H7 (cell line): ENCODE results near the gene OR13F1. TPM values are rescaled to one million over a fixed set of nuclear protein-coding genes. Genes with fewer than 3 reads are reported as not detected.
"Not testable (repeated sequence)": the region's sequence is repeated elsewhere in the genome, so short reads cannot be mapped to it uniquely, and the experiment has no call there.

Experiments used
- DNase-seq: peaks from one replicate; pipeline ENCODE4 v3.0.0; 2012
- H3K27me3 ChIP-seq: 2 replicates; pipeline ENCODE4 v1.6.0; 2011; ENCODE audit warnings: mild to moderate bottlenecking, low read length; ENCODE audit not compliant: control insufficient read depth, insufficient read depth
- H3K36me3 ChIP-seq: replicated peaks from 2 replicates; pipeline ENCODE4 v1.5.1; 2011; ENCODE audit warnings: low read length; ENCODE audit not compliant: control insufficient read depth, insufficient read depth
- H3K4me3 ChIP-seq: 2 replicates; pipeline ENCODE4 v1.5.1; 2011; ENCODE audit warnings: low read depth, mild to moderate bottlenecking, control low read depth, low read length, moderate library complexity; ENCODE audit not compliant: insufficient read depth
- total RNA-seq: library from RNA; depleted of rRNA; stranded (reverse); fragments of >200 nt; shearing (Covaris generic); gene quantifications from 2 replicates; pipeline ENCODE4 v1.2.3, GENCODE V29; 2014; rRNA removed

The OR13F1 gene
- not detected in 2 replicates for total RNA-seq

- Histone ChIP-seq H3K27me3 (no peaks in the 10 kb centered on the region), H3K4me3 (no peak within 1 kb of the TSS), H3K36me3 (no peaks in the 10 kb centered on the region)
- DNase-seq: no peak
Observed at GRCh38 chr9:104503963-104504362, at the start of gene OR13F1. Gene OR13F1 (plus strand): TSS chr9:104504263. CDS start chr9:104504263, 0 bp downstream.

GRCh38 chr9:104456831-104457230, 47.2 kb upstream of the OR13F1 start:
- DNase-seq: no peak
- H3K36me3 ChIP-seq: no peaks in the 10 kb centered on the region
- no peak overlapping the region for H3K4me3 ChIP-seq
- H3K27me3 ChIP-seq: no peaks in the 10 kb centered on the region

- Histone ChIP-seq H3K27me3 (no peaks in the 10 kb centered on the region), H3K36me3 (no peaks in the 10 kb centered on the region), H3K4me3 (no peak overlapping the region)
- no peak for DNase-seq
Observed at GRCh38 chr9:104463864-104464263, 40.2 kb upstream of the OR13F1 start.

- Histone ChIP-seq H3K4me3 (no peak overlapping the region), H3K27me3 (no peaks in the 10 kb centered on the region), H3K36me3 (no peaks in the 10 kb centered on the region)
- no peak for DNase-seq
Observed at GRCh38 chr9:104468261-104468660, 35.8 kb upstream of the OR13F1 start.

GRCh38 chr9:104482921-104483570, 21.0 kb upstream of the OR13F1 start:
- no peaks in the 10 kb centered on the region for H3K36me3 ChIP-seq

GRCh38 chr9:104485014-104485413, 19.0 kb upstream of the OR13F1 start:
- Histone ChIP-seq H3K27me3 (no peaks in the 10 kb centered on the region), H3K4me3 (no peak overlapping the region), H3K36me3 (no peaks in the 10 kb centered on the region)
- no peak for DNase-seq

More at GRCh38 chr9:104482921-104483570, 21.0 kb upstream of the OR13F1 start:
- no peak overlapping the region for H3K4me3 ChIP-seq
- DNase-seq: no peak
- H3K27me3 ChIP-seq: no peaks in the 10 kb centered on the region

- Histone ChIP-seq H3K27me3 (no peaks in the 10 kb centered on the region), H3K4me3 (no peak overlapping the region), H3K36me3 (no peaks in the 10 kb centered on the region)
- peak; percentile 52 for DNase-seq
Observed at GRCh38 chr9:104494808-104495207, 9.3 kb upstream of the OR13F1 start.

GRCh38 chr9:104503440-104503839, 623 bp upstream of the OR13F1 start:
- Histone ChIP-seq H3K4me3 (no peak overlapping the region), H3K27me3 (no peaks in the 10 kb centered on the region), H3K36me3 (no peaks in the 10 kb centered on the region)
- DNase-seq: no peak

- Histone ChIP-seq H3K27me3 (no peaks in the 10 kb centered on the region), H3K36me3 (no peaks in the 10 kb centered on the region), H3K4me3 (no peak overlapping the region)
- DNase-seq: no peak
Observed at GRCh38 chr9:104506565-104506964, 2.5 kb downstream of the OR13F1 start.

- Histone ChIP-seq H3K36me3 (no peaks in the 10 kb centered on the region), H3K27me3 (no peaks in the 10 kb centered on the region), H3K4me3 (no peak overlapping the region)
- DNase-seq: no peak
Observed at GRCh38 chr9:104514901-104515300, 10.8 kb downstream of the OR13F1 start.

GRCh38 chr9:104520241-104520640, 16.2 kb downstream of the OR13F1 start:
- not testable (repeated sequence) for DNase-seq, H3K27me3 ChIP-seq, H3K36me3 ChIP-seq

GRCh38 chr9:104527109-104527508, 23.0 kb downstream of the OR13F1 start, which contains the start of gene OR13C4:
Gene OR13C4 (minus strand): TSS chr9:104527209. CDS start chr9:104527209, 0 bp downstream.
- no peak for DNase-seq
- no peaks in the 10 kb centered on the region for H3K27me3 ChIP-seq
- H3K36me3 ChIP-seq: no peaks in the 10 kb centered on the region
- H3K4me3 ChIP-seq: no peak within 1 kb of the TSS

More at GRCh38 chr9:104520241-104520640, 16.2 kb downstream of the OR13F1 start:
- H3K4me3 ChIP-seq: not testable (repeated sequence)

- no peak for DNase-seq
- H3K36me3 ChIP-seq: no peaks in the 10 kb centered on the region
- no peaks in the 10 kb centered on the region for H3K27me3 ChIP-seq
- H3K4me3 ChIP-seq: no peak within 1 kb of the TSS
Observed at GRCh38 chr9:104536756-104537155, 32.7 kb downstream of the OR13F1 start, which contains the start of gene OR13C3. Gene OR13C3 (minus strand): TSS chr9:104536856. CDS start chr9:104536723, 133 bp downstream.

GRCh38 chr9:104539275-104539674, 35.2 kb downstream of the OR13F1 start:
- H3K36me3 ChIP-seq: no peaks in the 10 kb centered on the region
- H3K4me3 ChIP-seq: no peak overlapping the region
- no peak for DNase-seq
- no peaks in the 10 kb centered on the region for H3K27me3 ChIP-seq

GRCh38 chr9:104544644-104545043, 40.6 kb downstream of the OR13F1 start:
- no peak overlapping the region for H3K4me3 ChIP-seq
- H3K27me3 ChIP-seq: no peaks in the 10 kb centered on the region
- no peaks in the 10 kb centered on the region for H3K36me3 ChIP-seq
- DNase-seq: no peak
